Subcutaneous preadipocyte (primary cell): ENCODE data around the gene NUAK1. TPM values are rescaled to one million over a fixed set of nuclear protein-coding genes. Genes with fewer than 3 reads are reported as not detected.

Experiments used
- total RNA-seq: library from RNA; depleted of rRNA; stranded (reverse); fragments of >200 nt; gene quantifications from 2 replicates; pipeline ENCODE4 v1.2.3, GENCODE V29; 2012

The NUAK1 gene
- 0.73 and 1.6 TPM in 2 replicates for total RNA-seq

DNA sequence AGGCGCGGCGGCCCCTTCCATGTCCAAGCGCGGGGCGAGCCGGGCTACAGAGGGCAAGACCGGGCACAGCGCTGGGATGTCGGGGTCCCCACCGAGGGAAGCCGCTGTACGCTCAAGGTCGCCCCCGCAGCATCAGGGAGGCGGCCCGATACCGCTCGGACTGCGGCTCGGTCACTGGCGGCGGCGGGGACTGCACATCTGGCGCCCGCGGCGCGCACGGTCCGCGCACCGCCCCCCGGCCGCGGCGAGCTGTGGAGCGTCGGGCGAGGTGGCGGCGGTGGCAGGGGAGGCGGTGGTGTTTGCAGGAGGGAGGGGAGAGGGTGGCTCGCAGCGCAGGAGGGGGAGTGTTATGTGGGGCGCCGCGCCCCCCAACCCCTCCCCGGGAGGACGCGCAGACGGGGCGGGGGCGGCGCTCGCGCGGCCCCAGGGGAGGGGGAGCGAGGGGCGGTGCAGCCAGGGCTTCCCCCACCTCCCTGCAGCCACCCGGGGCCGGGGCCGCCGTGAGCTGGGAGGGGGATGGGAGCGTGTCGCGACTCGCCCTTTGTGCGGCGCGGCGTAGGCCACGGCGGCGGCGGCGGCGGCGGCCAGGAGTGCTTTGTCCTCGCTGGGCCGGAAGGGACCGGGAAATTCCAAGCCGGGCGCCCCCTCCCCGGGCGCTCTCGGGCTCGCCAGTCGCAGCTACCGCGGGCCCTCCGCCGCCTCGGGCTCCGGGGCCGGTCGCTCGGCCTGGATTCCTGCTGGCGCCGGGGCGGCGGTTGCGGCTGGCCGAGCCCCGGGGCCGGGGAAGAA, at the start of gene NUAK1:
NUAK1 (minus strand) TSS at position 322 of the 789 bp plus-strand sequence; CDS start at position 21, 301 bp downstream.

Other genes starting within 250 kb of the NUAK1 start
- 111 and 139 TPM in 2 replicates for gene CKAP4, start 109.1 kb upstream of the NUAK1 start, total RNA-seq
- gene TCP11L2, start 163.8 kb upstream of the NUAK1 start, total RNA-seq: 15.2 and 22.0 TPM in 2 replicates
- 9.2 and 13.9 TPM in 2 replicates for gene POLR3B, start 218.8 kb upstream of the NUAK1 start, total RNA-seq